Spleen (tissue), 7 donors: Measurements from ENCODE around the gene MUC22.

Experiments used
- POLR2A ChIP-seq, 3 donors: fragments of 450-650 bp; IDR thresholded peaks; one replicate each; pipeline ENCODE4 v1.5.1; 2017; ENCODE audit warnings: antibody characterized with exemption in 3 of 3, mild to moderate bottlenecking in 1 of 3
- POLR2AphosphoS5 ChIP-seq, 3 donors: sonication (generic); formaldehyde crosslinking; IDR thresholded peaks; one replicate each; pipeline ENCODE4 v1.5.1; 2017; ENCODE audit warnings: antibody characterized with exemption in 3 of 3
- TF ChIP-seq, protein P1 (sequence below), 11 experiments: fragments of 200-600 bp in 7 of 11; fragments of 450-650 bp in 4 of 11; sonication (generic) in 4 of 11; IDR thresholded peaks in 8 of 11; conservative IDR thresholded peaks in 3 of 11; 1 replicate in 7 of 11; 2 replicates in 4 of 11; pipeline versions ENCODE4 v1.4.0 to v1.8.0; 2016 to 2021; ENCODE audit warnings: antibody characterized with exemption in 11 of 11, inconsistent platforms in 4 of 11, mild to moderate bottlenecking in 1 of 11
- donor health status: DM: no; HTN: no; CAD: no; lungs with moderate emphysema.
- donor health status: DM: no; HTN: no; CAD: no.
- donor health status: DM: no; HTN: no; CAD: no.

DNA sequence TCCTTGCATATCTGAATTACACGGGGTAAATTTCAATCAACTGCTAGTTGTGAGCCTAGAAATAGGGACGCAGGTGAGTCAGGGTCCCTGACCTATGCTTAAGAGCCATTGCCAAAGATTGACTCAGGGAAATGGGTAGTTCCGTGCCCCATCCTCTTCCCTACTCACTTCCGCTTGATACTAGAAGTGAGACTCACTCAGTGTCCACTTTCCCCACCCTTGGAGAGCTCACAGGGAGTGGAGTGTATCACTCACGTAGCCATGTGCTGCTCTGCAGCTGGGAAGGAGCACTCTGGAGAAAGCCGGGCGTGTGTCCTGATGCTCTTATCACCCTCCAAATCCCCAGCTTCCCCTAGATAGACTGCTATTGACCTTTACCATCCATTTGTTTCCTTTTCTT, 543 bp upstream of the MUC22 start:
- TF ChIP-seq, protein P1, sequence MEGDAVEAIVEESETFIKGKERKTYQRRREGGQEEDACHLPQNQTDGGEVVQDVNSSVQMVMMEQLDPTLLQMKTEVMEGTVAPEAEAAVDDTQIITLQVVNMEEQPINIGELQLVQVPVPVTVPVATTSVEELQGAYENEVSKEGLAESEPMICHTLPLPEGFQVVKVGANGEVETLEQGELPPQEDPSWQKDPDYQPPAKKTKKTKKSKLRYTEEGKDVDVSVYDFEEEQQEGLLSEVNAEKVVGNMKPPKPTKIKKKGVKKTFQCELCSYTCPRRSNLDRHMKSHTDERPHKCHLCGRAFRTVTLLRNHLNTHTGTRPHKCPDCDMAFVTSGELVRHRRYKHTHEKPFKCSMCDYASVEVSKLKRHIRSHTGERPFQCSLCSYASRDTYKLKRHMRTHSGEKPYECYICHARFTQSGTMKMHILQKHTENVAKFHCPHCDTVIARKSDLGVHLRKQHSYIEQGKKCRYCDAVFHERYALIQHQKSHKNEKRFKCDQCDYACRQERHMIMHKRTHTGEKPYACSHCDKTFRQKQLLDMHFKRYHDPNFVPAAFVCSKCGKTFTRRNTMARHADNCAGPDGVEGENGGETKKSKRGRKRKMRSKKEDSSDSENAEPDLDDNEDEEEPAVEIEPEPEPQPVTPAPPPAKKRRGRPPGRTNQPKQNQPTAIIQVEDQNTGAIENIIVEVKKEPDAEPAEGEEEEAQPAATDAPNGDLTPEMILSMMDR (IDR thresholded peaks at IDR 0.05 in 8 of 11, conservative IDR thresholded peaks at IDR 0.05 in 3 of 11), result no peak
- TF ChIP-seq POLR2AphosphoS5 (IDR thresholded peaks at IDR 0.05), result no peak
- no peak for TF ChIP-seq POLR2A (IDR thresholded peaks at IDR 0.05)
